ENCODE results near the gene LDLRAD2.
A peak's percentile ranks its signal among the peaks of the same experiment; 100 is the strongest.

LDLRAD2 gene

GRCh38 chr1:21864730-21865129, 52.7 kb downstream of the LDLRAD2 start:
- DNase-seq = no peak

GRCh38 chr1:21865609-21865942, 53.5 kb downstream of the LDLRAD2 start:
- DNase-seq = no peak

- peak; percentile 42 for DNase-seq
Observed at GRCh38 chr1:21865943-21866706, 54.1 kb downstream of the LDLRAD2 start.

- DNase-seq = no peak
Observed at GRCh38 chr1:21866707-21867043, 54.6 kb downstream of the LDLRAD2 start.

GRCh38 chr1:21867451-21867996, 55.5 kb downstream of the LDLRAD2 start:
- DNase-seq = no peak

- no peak for DNase-seq
Observed at GRCh38 chr1:21868482-21868881, 56.4 kb downstream of the LDLRAD2 start.

GRCh38 chr1:21868941-21869454, 56.9 kb downstream of the LDLRAD2 start:
- peak; percentile 40 for DNase-seq

- DNase-seq = peak; percentile 66
Observed at GRCh38 chr1:21869620-21870121, 57.6 kb downstream of the LDLRAD2 start.

GRCh38 chr1:21870611-21871010, 58.5 kb downstream of the LDLRAD2 start:
- no peak for DNase-seq

- DNase-seq = no peak
Observed at GRCh38 chr1:21871943-21872342, 59.9 kb downstream of the LDLRAD2 start.

GRCh38 chr1:21872445-21873079, 60.5 kb downstream of the LDLRAD2 start:
- no peak for DNase-seq

- DNase-seq = no peak
Observed at GRCh38 chr1:21873174-21873573, 61.1 kb downstream of the LDLRAD2 start.

GRCh38 chr1:21873761-21874160, 61.7 kb downstream of the LDLRAD2 start:
- DNase-seq = no peak

- peak; percentile 19 for DNase-seq
Observed at GRCh38 chr1:21874328-21874727, 62.3 kb downstream of the LDLRAD2 start.
